ENCODE measurements around the gene S1PR3. TPM values are rescaled to one million over a fixed set of nuclear protein-coding genes. Genes with fewer than 3 reads are reported as not detected.

Gene S1PR3
- total RNA-seq, 1 donor from 2014 or later, result 7.9 TPM

- peak; percentile 72 for DNase-seq
Observed at GRCh38 chr9:89038382-89039103, 47.3 kb downstream of the S1PR3 start.

- no peak for DNase-seq
Observed at GRCh38 chr9:89039104-89039465, 47.8 kb downstream of the S1PR3 start.

GRCh38 chr9:89039664-89040063 is 48.4 kb downstream of the S1PR3 start:
- DNase-seq, result no peak

GRCh38 chr9:89042984-89043383 is 51.7 kb downstream of the S1PR3 start:
- DNase-seq, result no peak

GRCh38 chr9:89044104-89044503 is 52.8 kb downstream of the S1PR3 start:
- no peak for DNase-seq

- DNase-seq, result no peak
Observed at GRCh38 chr9:89044881-89045280, 53.6 kb downstream of the S1PR3 start.

- DNase-seq, result no peak
Observed at GRCh38 chr9:89046832-89047231, 55.6 kb downstream of the S1PR3 start.

- DNase-seq, result no peak
Observed at GRCh38 chr9:89047667-89048066, 56.4 kb downstream of the S1PR3 start.

GRCh38 chr9:89048616-89049015 is 57.3 kb downstream of the S1PR3 start:
- no peak for DNase-seq

GRCh38 chr9:89049646-89050045 is 58.4 kb downstream of the S1PR3 start:
- DNase-seq, result no peak

GRCh38 chr9:89051421-89052025 is 60.3 kb downstream of the S1PR3 start:
- no peak for DNase-seq

- no peak for DNase-seq
Observed at GRCh38 chr9:89052470-89053097, 61.3 kb downstream of the S1PR3 start.

GRCh38 chr9:89053301-89053700 is 62.0 kb downstream of the S1PR3 start:
- DNase-seq, result no peak

Other genes with a start within 250 kb of the S1PR3 start
- gene SHC3, start 187.3 kb downstream of the S1PR3 start, total RNA-seq, result 0.79 TPM